GM19193 (cell line): Measurements from ENCODE around the gene CFAP45.

Experiments used
- POLR2A ChIP-seq: IDR thresholded peaks from 4 replicates; pipeline ENCODE4 v1.6.1; 2011; ENCODE audit not compliant: insufficient read depth, insufficient read length; ENCODE audit errors: extremely low read depth

CFAP45 gene

DNA sequence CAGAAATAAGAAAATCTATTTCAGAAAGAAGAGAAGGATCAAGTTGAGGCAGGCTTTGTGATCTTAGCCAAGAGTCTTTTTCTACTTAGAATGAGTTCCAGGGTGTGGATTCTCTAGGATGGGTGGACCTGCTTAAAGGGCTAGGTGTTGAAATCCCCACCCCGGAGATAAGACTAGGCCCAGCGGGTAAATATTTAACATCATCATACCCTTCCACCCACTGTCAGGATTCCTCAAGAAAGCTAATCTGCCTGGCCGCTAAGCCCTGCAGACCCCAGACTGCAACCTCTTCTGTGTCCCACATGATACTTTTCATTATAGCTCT, 39.7 kb upstream of the CFAP45 start:
- TF ChIP-seq POLR2A: no peak

DNA sequence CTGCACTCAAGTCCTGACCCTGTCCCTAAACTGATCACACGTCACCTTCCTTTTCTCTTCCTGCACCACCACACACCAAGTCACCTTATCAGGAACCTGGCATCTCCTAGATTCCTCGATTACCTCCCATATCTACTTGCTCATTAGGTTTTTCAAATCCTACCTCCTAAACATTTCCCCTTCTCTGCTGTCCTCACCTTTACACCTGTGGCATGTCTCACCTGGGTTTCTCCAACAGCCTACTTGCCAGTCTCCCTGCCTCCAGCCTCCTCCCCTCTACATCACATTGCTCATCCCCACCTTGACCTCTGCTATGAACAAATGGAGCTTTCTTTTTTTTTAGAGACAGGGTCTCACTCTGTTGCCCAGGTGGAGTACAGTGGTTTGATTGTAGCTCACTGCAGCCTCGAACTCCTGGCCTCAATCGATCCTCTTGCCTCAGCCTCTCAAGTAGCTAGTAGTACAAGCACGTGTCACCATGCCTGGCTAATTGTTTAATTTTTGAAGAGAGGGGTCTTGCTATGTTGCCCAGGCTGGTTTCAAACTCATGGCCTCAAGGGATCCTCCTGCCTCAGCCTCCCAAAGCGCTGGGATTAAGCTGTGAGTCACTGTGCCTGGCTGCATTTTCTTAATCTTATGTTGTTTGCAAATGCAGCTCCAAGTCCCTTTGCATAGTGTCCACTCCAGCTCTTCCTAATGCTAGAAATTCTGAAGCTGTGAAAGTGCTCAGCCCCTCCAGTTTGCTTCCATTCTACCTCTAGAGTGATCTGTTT, 39.1 kb upstream of the CFAP45 start:
- no peak for TF ChIP-seq POLR2A

DNA sequence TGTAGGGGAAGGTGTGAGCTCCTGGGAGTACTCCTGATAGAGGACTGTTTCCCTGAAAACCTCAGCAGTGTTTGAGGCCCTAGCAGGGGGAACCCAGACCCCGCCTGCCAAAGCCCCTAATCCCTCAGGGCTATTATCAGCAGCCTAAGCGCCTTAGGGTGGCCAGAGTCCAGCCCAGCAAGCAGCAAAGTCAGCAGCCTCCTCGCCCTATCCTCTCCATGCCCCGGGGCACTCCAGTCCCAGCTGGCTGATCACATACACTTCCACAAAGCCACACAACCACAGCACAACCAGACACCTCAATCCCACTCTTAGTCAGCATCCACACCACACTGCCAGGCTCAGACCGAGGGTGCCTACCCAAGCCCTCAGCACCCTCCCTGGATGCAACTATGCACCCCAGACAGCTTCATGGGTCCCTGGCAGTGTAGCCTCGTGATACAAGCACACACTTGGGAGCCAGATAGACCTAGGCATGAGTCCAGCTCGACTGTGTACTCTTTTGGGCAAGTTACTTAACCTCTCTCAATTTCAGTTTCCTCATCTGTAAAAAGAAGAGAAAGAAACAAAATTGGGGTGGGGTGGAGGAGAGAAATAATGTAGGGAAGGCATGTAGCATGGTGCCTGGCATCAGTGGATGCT, 38.4 kb upstream of the CFAP45 start:
- no peak for TF ChIP-seq POLR2A

GRCh38 chr1:159937054-159937750, 37.2 kb upstream of the CFAP45 start:
- no peak for TF ChIP-seq POLR2A

DNA sequence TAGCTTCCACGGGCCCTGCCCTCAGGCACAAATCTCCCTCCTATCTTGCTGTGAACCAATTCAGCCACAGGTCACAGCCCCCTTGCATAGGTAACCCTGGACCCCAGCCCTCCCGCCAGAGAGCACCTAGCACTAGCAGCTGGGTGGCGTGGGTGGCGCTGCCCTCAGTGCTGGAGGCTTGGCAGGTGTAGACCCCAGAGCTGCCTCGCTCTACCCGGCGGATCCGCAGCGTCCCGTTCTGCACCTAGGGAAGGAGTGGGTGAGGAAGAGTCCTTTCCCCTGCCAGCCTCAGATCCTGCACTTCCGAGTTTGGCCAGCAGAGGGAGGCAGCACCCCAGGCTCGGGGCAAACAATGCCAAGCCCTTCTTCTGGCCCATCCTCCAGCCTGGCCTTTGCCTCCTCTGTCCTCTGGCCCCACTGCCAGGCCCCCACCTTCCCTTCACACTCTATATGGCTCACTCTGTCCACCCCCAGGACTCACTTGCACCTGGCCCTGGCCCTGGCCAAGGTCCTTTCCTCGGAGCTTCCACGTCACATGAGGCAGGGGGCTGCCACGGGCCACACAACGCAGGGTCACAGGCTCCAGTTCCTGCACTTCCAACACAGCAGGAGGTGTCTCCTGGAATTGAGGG, 36.4 kb upstream of the CFAP45 start:
- TF ChIP-seq POLR2A: no peak

DNA sequence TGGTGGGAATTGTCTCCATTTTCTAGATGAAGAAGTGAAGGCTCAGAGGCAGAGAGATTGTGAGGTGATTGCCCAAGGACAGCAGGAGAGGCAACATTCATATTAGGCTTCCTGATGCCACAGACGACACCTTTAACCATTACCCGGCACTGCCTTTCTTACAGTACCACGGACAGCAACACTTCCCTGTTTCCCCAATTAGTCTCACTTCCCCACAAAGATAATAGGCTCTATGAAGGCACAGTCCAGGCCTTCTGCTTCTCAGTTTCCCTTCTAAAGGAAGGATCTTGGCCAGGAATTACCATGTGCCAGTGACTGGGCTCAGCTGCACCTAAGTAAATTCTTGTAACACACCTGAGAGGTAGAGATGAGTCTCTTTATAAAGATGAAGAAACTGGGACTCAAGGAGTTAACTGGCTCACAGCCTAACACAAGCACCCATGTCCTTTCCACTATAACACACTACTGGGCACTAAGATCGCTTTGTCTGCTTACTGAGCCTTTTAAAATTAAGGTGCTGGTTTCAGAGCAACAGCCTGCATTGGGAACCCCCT, 35.8 kb upstream of the CFAP45 start:
- TF ChIP-seq POLR2A: no peak

DNA sequence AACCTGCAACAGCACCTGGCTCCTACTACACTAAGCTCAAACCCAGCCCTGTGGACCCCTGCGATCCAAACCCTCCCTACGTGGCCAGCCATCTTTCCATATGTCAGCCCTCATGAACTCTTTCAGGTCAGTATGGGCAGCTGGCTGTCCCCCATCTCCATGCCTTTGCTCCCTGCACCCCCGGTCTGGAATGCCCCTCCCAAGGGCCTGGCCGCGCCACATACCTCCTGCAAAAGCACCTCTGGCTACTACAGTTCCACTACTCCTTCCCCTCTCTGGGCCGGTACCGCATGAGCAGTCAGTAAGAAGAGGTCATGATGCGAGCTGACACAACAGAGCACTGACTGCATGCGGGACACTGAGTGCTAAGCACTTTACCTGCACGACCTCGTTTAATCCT, 35.3 kb upstream of the CFAP45 start:
- TF ChIP-seq POLR2A: no peak

DNA sequence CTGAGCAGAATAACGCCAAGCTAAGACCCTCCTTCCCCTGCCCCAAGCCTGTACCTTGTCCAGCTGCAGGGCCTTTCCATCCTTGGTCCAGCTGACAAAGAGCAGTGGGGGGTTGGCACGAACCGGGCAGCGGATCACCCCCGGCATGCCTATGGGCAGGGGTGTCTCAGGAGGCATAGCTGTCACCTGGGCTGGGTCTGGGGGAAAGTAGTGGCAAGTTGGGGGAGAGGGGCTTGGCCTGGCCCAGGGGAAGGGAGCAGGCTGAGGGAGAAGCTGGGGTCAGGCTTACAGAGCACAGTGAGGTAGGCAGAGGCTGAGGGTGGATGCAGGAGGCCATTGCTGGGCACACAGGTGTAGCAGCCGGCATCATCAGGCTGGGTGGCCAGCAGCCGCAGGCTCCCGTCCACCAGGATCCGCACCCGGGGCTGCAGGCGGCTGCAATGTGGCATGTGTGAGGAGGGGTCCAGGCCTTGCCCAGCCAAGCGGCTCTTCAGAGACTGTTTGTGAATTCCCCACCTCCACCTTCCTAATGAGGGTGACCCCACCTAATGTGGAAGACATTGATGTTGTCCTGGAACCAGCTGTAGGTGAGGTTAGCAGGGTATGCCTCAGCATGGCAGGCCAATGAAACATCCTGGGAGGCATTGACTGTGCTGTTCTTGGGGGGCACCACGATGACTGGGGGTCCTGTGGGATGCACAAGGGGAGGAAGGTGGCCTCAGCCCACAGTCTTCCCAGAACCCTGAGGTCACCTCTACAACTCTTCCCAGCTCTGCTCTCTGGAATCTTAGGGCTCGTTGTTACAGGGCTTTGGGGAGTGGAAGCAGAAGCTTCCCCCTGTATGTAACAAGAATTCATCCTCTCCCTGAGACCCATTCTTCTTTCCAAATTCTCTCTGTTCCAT, 34.4 kb upstream of the CFAP45 start:
- TF ChIP-seq POLR2A: no peak

- TF ChIP-seq POLR2A: no peak
Measured at GRCh38 chr1:159933347-159933746, 33.4 kb upstream of the CFAP45 start.

DNA sequence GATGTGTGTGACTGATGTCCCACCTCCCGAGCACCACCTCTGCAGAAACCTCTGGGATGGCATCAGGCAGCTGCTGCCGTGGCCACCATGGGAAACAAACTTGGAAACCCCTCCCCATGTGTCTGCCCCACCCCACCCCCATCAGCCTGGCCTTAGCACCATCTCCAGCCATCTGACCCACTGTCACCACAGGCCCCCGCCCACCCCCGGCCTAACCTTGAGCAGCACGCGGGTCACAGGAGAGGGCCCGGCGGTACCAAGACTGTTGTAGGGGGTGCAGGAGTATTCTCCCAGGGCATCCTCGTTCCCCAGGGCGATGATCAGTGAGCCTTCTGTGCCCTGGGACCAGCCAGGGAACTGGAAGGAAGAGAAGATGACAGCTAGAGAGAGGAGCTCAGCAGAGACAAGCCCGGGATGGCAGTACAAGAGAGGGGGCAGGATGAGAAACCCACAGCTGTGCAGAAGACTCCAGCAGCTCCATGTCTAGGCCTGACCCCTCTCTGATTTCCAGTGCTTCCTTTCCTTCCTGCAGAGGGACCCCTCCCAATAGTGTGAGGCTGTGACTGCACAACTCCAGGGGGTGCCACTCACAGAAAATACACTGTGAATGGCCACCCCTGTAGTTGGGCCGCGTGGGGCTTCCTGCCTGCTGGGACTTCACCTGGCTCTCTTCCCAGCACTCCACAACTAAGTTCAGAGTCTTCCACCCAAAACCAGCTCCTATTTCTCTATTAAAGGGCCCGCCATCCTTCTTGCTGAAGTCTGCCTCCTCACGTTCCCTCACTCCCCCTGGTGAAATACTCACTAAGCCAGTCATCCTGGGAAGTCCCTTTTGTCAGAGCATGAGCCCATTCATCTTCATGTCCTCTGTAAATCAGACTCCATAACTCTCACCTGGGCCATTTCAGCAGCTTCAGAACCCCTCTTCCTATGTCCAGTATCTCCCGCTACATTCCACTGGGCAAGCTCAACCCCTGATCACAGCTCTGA, 32.6 kb upstream of the CFAP45 start:
- TF ChIP-seq POLR2A: no peak

DNA sequence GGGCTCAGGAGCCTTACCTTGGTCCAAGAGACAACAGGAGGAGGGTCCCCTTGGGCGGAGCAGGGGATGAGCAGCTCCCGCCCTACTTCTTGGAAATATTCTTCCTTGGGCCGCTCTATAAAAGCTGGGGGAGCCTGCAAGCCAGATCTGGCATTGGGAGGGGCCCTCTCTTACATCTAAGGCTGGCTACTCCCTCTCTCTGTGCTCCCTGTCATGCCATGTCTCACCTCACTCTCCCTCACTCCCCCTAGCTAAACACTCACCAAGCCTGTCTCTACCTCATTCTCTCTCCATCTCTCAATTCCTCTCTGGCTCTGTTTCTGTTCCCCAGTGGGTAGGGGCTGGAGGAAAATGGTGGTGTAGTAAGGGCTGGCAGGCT, 31.8 kb upstream of the CFAP45 start:
- no peak for TF ChIP-seq POLR2A

DNA sequence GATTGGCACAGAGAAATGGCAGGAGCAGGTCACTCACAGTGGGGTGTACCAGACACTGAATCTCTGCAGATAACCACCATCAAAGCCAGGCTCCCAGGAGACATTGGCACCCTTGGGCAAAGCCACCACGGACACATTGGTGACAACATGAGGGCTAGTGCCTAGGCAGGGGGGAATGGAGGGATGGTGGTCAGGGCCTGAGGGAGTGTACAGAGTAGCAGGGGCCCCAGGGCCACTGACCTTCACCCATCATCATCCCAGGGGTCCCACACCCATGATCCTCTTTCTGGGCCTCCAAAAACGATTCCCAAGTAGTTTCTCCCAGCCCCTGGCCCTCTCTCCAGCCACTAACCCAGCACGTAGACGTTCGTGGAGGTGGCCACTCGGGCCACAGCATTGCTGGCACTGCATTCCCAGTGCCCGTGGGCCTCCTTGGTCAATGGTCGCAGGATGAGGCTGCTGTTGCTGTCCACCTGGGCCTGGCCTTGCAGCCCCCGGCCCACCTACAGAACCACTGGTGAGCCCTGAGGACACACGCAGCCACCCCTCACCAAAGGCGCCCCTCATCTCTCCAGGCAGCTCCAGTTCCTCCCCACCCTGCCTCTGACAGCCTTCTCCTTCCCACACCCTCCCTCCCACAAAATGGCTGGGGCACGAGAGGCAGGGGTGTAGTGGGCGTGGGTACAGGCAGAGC, 31.3 kb upstream of the CFAP45 start:
- TF ChIP-seq POLR2A: no peak

DNA sequence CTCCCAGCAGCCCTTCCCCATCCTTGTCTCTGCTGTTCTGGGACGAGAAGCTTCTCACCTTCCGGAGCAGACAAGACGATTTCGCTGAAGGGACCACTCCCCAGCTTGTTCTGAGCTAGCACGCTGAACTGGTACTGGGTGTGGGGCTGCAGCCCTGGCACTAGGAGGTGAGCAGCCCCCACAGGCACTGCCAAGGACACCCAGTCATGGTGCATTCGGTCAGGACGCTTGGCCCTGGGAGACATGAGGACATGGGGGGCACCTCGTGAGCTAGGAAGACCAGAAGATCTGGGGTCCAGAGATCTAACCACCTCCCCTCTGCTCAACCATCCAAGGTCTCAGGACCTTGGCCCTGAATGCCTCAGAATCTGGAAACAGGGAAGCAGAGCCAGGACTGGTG, 30.7 kb upstream of the CFAP45 start:
- no peak for TF ChIP-seq POLR2A

DNA sequence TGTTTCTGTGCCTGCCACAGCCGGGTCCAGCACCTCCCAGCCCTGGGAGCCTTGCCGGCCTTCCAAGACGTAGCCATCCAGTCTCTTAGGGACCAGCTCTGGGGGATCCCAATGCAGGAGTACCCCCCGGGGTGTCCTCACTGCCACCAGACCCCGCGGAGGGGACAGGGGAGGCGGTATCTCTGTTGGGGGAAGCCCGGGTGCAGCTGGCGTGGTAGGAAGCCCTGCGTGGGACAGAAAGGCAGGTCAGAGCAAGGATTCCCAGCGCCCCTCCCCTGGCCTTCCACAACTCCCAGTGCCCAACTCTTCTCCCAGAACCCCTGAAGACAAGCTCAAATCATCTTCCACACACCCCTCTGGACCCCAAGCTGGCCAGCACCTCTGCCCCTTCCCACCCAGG, 30.3 kb upstream of the CFAP45 start:
- no peak for TF ChIP-seq POLR2A
